Mucosa of rectum (tissue), 2 donors: ENCODE results near the gene SPATA21.

Experiments
- H3K27ac ChIP-seq, 2 donors: one replicate each; pipeline ENCODE4 v1.7.0; 2013; ENCODE audit warnings: inconsistent platforms in 2 of 2, low read depth in 2 of 2, low read length in 2 of 2
- H3K27me3 ChIP-seq, 2 donors: one replicate each; pipeline ENCODE4 v1.7.0; 2013; ENCODE audit warnings: low read length in 2 of 2; ENCODE audit not compliant: control insufficient read depth in 2 of 2, insufficient read depth in 2 of 2
- H3K36me3 ChIP-seq, 2 donors: one replicate each; pipeline ENCODE4 v1.7.0; 2013; ENCODE audit warnings: low read length in 2 of 2; ENCODE audit not compliant: control insufficient read depth in 2 of 2, insufficient read depth in 2 of 2
- H3K4me1 ChIP-seq, 2 donors: one replicate each; pipeline ENCODE4 v1.7.0; 2013; ENCODE audit warnings: low read length in 2 of 2, mild to moderate bottlenecking in 1 of 2; ENCODE audit not compliant: control insufficient read depth in 2 of 2, insufficient read depth in 2 of 2
- H3K4me3 ChIP-seq, 2 donors: one replicate each; pipeline ENCODE4 v1.7.0; 2013; ENCODE audit warnings: low read length in 2 of 2
- H3K9ac ChIP-seq, 2 donors: one replicate each; pipeline ENCODE4 v1.7.0; 2013; ENCODE audit warnings: low read length in 2 of 2, low read depth in 1 of 2, mild to moderate bottlenecking in 1 of 2
- H3K9me3 ChIP-seq, 2 donors: one replicate each; pipeline ENCODE4 v1.7.0; 2013; ENCODE audit warnings: low read length in 2 of 2; ENCODE audit not compliant: control insufficient read depth in 2 of 2
- donor health status: healthy.
- donor health status: Normal muscosa, but diverticular disease.

The SPATA21 gene

DNA sequence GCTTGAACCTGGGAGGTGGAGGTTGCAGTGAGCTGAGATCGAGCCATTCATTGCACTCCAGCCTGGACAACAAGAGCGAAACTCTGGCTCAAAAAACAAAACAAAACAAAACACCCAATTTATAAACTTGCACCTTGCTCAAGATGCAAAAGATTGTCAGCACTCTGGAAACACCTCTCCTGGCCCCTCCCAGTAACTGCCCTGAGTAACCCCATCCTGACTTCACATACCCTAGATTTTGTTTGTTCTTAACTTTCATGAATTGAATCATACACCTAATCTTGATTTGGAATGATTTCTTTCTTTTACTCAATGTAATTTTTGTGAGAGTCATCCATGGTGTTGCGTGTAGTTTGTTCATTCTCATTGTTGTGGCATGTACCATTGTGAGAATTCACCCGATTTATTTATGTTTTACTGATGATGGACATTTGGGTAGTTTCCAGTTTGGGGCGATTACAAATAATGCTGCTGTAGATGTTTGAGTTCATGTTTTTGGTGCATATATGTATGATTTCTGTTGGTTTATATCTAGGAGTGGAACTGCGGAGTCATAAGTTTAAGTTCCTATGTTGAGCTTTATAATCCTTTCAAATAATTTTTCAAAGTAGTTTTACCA, 13.7 kb upstream of the SPATA21 start:
- Histone ChIP-seq H3K36me3 (peaks cover 54 to 69% of the 10 kb centered on the region in 2 donors), H3K27me3 (no peaks in the 10 kb centered on the region), H3K4me3 (no peak overlapping the region), H3K9me3 (no peaks in the 10 kb centered on the region), H3K9ac (no peak overlapping the region), H3K27ac (no peak overlapping the region), H3K4me1 (no peaks in the 10 kb centered on the region)

DNA sequence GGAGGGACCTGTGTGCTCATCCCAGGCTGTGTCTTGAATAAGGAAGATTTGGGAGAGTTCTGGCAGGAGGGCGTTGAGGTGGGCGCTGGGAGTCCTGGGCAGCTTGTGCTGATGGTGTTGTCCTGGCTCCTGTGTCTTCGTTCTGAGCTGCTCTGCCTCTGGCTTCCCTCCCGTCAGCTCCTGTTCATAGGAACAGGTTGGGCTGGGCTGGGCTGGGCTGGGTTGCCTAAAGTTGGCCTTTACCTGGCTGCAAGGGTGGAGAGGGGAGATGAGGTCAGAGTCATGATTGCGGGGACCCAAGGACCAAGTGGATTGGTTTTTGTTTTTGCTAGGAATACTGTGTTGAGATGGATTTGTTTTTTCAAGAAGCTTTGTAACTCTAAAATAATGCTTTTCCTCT, 12.4 kb upstream of the SPATA21 start:
- no peak overlapping the region for H3K27ac ChIP-seq
- H3K27me3 ChIP-seq = no peaks in the 10 kb centered on the region
- peaks cover 51 to 63% of the 10 kb centered on the region in 2 donors for H3K36me3 ChIP-seq
- no peak overlapping the region for H3K9ac ChIP-seq
- no peak overlapping the region for H3K4me3 ChIP-seq
- no peaks in the 10 kb centered on the region for H3K9me3 ChIP-seq
- H3K4me1 ChIP-seq = no peaks in the 10 kb centered on the region

DNA sequence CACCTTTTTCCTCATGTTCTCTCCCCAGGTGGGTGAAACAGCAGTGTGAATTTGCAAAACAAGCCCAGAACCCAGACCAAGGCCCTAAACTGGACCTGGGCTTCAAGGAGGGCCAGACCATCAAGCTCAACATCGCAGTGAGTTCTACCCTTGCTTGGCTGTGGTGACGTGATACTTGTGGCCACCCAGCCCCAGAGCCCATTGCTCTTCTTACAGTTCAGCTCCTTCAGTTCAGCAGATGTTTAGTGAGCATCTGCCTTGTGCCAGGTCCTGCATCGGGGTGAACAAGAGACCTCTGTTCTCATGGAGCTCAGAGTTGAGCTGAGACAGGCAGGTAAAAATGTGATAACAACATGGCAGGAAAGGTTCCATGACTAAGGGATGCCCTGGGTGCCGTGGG, 11.8 kb upstream of the SPATA21 start:
- no peaks in the 10 kb centered on the region for H3K27me3 ChIP-seq
- no peak overlapping the region for H3K9ac ChIP-seq
- H3K4me3 ChIP-seq = no peak overlapping the region
- H3K9me3 ChIP-seq = no peaks in the 10 kb centered on the region
- H3K27ac ChIP-seq = no peak overlapping the region
- peaks cover 0 to under 1% of the 10 kb centered on the region in 2 donors for H3K4me1 ChIP-seq
- H3K36me3 ChIP-seq = peaks cover 56 to 67% of the 10 kb centered on the region in 2 donors

DNA sequence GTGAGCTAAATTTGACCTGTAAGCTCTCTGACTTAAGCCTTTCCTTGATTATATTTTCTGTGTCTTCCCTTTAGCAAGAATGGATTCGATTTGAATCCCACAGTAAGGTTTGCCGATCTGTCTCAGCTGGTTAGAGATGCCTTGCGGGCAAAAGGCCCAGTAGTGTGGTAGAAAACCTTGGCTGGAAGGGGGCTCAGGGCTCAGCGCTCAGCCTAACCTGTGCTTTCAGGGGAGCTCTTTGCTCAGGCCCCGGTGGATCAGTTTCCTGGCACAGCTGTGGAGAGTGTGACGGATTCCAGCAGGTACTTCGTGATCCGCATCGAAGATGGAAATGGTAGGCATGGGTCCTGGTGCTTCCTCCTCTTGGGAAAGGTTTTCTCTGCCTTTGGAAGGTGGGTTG, 10.4 kb upstream of the SPATA21 start:
- Histone ChIP-seq H3K27ac (no peak overlapping the region), H3K36me3 (peaks cover 59 to 74% of the 10 kb centered on the region in 2 donors), H3K4me3 (no peak overlapping the region), H3K27me3 (no peaks in the 10 kb centered on the region), H3K9ac (no peak overlapping the region), H3K9me3 (no peaks in the 10 kb centered on the region), H3K4me1 (peaks cover 3 to 8% of the 10 kb centered on the region in 2 donors)

DNA sequence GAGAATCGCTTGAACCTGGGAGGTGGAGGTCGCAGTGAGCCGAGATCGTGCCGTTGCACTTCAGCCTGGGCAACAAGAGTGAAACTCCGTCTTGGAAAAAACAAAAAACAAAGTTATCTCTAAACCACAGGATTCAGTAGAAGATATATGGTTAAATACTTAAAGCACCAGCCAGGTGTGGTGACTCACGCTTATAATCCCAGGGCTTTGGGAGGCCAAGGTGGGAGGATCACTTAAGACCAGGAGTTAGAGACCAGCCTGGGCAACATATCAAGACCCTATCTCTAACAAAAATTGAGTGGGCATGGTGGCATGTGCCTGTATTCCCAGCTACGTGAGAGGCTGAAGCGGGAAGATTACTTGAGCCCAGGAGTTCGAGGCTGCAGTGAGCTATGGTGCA, 8.9 kb upstream of the SPATA21 start:
- Histone ChIP-seq H3K36me3 (peaks cover 48 to 60% of the 10 kb centered on the region in 2 donors), H3K9me3 (no peaks in the 10 kb centered on the region), H3K4me1 (peaks cover 12 to 16% of the 10 kb centered on the region in 2 donors), H3K4me3 (no peak overlapping the region), H3K9ac (no peak overlapping the region), H3K27ac (no peak overlapping the region), H3K27me3 (no peaks in the 10 kb centered on the region)

DNA sequence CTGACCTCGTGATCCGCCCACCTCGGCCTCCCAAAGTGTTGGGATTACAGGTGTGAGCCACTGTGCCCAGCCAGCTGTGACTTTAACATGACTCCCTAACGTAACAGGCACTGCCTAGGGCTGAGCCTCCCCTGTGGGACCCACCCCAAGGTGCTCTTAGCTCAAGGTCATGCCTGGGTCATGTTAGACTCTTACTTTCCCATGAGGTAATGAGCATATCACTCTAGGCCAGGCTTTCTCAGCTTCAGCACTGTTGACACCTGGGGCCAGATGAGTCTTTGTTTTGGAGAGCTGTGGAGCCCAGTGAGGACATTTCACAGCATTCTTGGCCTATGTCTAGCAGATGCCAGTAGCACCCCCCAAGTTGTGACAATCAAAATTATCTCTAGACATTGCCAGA, 7.8 kb upstream of the SPATA21 start:
- Histone ChIP-seq H3K9ac (no peak overlapping the region), H3K36me3 (peaks cover 47 to 51% of the 10 kb centered on the region in 2 donors), H3K4me1 (peaks cover 17 to 19% of the 10 kb centered on the region in 2 donors), H3K27me3 (no peaks in the 10 kb centered on the region), H3K4me3 (no peak overlapping the region), H3K27ac (no peak overlapping the region), H3K9me3 (no peaks in the 10 kb centered on the region)

DNA sequence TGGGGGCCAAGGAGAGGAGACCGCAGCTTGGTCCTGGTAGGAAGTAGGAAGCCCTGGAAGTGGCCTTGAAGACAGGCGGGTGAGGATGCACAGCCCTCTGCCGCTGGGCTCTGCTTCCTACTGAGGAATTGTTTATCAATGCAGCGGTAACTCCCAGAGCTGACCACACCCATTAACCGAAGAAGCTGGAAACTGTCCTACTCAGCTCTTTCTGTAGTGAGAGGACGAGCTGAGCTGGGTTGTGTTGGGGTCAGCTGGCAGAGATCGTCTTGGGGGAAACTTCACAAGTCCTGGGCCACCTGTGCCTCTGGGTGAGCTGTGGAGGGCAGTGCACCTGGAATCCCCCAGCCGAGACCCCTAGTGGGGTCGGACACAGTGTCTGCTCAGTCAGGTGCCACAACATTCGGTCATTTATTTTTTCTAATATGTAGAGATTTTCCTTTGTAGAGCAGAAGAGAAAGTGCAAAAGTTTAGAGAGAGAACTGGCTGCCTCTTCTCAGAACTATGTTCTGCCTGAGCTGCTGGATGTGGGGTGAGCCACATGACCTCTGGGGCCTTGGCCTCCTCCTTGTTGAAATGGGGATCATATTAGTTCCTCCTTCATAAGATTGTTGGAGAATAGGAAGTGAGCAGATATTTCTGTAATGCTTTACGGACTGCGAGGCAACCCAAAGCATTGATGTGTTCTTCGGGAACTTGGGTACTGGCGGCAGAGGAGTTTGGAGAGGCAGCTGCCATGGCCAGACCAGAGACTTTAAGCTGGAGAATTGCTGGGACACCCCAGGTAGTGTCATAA, 6.9 kb upstream of the SPATA21 start:
- Histone ChIP-seq H3K27me3 (no peaks in the 10 kb centered on the region), H3K9me3 (no peaks in the 10 kb centered on the region), H3K4me3 (no peak overlapping the region), H3K4me1 (peaks cover 17 to 19% of the 10 kb centered on the region in 2 donors), H3K9ac (no peak overlapping the region), H3K27ac (no peak overlapping the region), H3K36me3 (peaks cover 38 to 43% of the 10 kb centered on the region in 2 donors)

DNA sequence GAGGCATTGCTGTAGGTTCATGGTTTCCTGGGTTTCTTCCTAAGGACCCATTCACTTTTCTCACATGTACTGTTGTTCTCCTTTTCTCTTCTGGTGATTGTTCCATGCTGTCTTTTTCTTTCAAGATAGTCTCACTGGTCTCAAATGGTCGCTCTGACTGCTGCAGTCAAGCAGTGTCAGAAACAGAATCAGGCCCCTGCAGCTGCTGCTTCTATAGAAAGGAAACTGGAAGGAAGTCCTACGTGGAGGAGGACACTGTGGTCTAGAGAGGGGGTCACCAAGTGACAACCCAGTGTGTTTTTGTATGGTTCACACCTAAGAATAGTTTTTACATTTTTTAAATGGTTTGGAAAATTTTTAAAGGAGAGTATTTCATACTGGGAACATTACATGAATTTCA, 5.7 kb upstream of the SPATA21 start:
- H3K9me3 ChIP-seq = no peaks in the 10 kb centered on the region
- no peak overlapping the region for H3K4me3 ChIP-seq
- no peak overlapping the region for H3K27ac ChIP-seq
- peaks cover 17 to 19% of the 10 kb centered on the region in 2 donors for H3K4me1 ChIP-seq
- no peaks in the 10 kb centered on the region for H3K27me3 ChIP-seq
- no peak overlapping the region for H3K9ac ChIP-seq
- H3K36me3 ChIP-seq = peaks cover 26 to 31% of the 10 kb centered on the region in 2 donors

DNA sequence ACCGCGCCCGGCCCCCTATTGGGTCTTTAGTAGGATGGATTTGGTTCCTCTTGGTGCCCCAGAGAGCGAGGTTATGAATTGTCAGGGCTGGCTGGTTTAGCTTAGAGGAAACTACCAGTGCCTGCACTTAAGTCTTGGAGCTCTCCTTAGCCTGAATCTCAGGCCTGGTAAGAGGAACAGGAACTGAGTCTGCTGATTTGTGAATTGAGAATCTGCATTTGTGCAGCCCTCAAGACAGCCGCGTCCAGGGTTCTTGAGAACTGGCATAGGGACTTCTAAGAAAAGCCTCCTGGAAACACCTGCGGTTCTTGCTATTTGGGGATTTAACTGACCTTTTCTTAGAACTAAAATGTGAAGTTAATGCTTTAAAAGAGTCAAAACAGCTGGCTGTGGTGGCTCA, 5.0 kb upstream of the SPATA21 start:
- Histone ChIP-seq H3K4me3 (no peak overlapping the region), H3K27me3 (no peaks in the 10 kb centered on the region), H3K9me3 (no peaks in the 10 kb centered on the region), H3K9ac (no peak overlapping the region), H3K27ac (no peak overlapping the region), H3K4me1 (peaks cover 17 to 19% of the 10 kb centered on the region in 2 donors), H3K36me3 (peaks cover 19 to 25% of the 10 kb centered on the region in 2 donors)

DNA sequence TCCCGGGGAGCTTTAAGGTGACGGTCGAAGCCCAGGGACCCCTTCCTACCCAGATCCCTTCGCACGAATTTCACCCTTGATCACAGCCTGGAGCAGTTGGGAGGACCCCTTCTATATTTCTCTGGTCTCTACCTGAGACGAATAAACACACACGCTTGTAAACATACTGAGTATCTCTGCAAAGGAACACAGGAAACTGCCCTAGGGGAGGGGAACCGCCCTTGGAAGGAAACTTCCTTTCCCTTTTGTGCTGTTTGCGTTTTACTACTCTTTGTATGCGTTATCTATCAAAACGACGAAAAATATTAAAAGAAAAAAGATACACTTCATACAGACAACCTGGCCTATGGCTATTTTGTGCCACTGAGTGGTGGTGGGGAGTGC, 4.0 kb upstream of the SPATA21 start:
- Histone ChIP-seq H3K9me3 (no peaks in the 10 kb centered on the region), H3K36me3 (peaks cover 16 to 25% of the 10 kb centered on the region in 2 donors), H3K4me1 (peaks cover 17 to 19% of the 10 kb centered on the region in 2 donors), H3K27me3 (no peaks in the 10 kb centered on the region), H3K9ac (peak overlapping the region; percentile 82 to 92), H3K4me3 (peak overlapping the region; percentile 99 to 100), H3K27ac (peak overlapping the region; percentile 82 to 84)
